ENCODE measurements around the gene GRIFIN. TPM values are rescaled to one million over a fixed set of nuclear protein-coding genes. Genes with fewer than 3 reads are reported as not detected.

Gene GRIFIN
- polyA plus RNA-seq, 1 donor (not counting 4 experiments of a cell fraction or from before 2014, with no cell fraction given), result not detected

DNA sequence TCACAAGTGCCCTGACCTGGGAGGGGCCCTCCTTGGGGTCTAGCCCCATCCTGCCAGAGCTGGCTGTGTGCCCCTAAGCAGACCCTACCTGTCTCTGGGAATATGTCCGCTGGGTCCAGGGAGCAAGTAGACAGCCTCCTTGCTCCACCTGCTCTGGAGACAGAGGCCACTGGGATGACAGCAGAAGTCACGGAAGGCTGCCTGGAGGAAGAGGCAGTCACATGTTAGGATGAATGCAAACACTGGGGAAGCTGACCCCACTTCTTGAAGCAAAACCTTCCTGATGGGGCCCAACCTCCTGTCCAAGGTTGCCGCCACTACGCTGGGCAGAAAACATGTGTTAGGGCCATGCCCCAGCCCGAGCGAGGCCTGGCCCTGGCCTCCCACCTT is 31.7 kb upstream of the GRIFIN start:
- Histone ChIP-seq H3K4me3 (ENCODE audit: control insufficient read depth in 2 of 3, extremely low read depth in 1 of 3, insufficient read depth in 2 of 3, low read depth in 1 of 3, low read length in 3 of 3) (no peak overlapping the region), H2AFZ (ENCODE audit: control insufficient read depth, low read length) (no peak overlapping the region), H4K20me1 (ENCODE audit: control insufficient read depth, extremely low read depth, insufficient read depth, low read length) (no peaks in the 10 kb centered on the region), H3K4me2 (ENCODE audit: control insufficient read depth, extremely low read depth, insufficient read depth, low read depth, low read length) (no peak overlapping the region), H3K4me1 (ENCODE audit: control insufficient read depth, extremely low read depth, insufficient read depth, low read length) (peaks cover 22% of the 10 kb centered on the region), H3K9me3 (ENCODE audit: control insufficient read depth, low read depth, low read length) (no peaks in the 10 kb centered on the region), H3K27me3 (ENCODE audit: control insufficient read depth, extremely low read depth, insufficient read depth, low read length) (peaks cover 19% of the 10 kb centered on the region), H3K27ac (ENCODE audit: control insufficient read depth, insufficient read depth, low read length) (no peak overlapping the region), H3K9me1 (ENCODE audit: control insufficient read depth, extremely low read depth, insufficient read depth, low read length) (no peaks in the 10 kb centered on the region), H3K9ac (ENCODE audit: control insufficient read depth, extremely low read depth, insufficient read depth, low read length) (no peak overlapping the region), H3K36me3 (ENCODE audit: control insufficient read depth in 2 of 2, extremely low read depth in 1 of 2, insufficient read depth in 2 of 2, low read length in 2 of 2) (no peaks in the 10 kb centered on the region), H3K79me2 (ENCODE audit: control insufficient read depth, insufficient read depth, low read length) (no peaks in the 10 kb centered on the region)
- TF ChIP-seq, protein P1, sequence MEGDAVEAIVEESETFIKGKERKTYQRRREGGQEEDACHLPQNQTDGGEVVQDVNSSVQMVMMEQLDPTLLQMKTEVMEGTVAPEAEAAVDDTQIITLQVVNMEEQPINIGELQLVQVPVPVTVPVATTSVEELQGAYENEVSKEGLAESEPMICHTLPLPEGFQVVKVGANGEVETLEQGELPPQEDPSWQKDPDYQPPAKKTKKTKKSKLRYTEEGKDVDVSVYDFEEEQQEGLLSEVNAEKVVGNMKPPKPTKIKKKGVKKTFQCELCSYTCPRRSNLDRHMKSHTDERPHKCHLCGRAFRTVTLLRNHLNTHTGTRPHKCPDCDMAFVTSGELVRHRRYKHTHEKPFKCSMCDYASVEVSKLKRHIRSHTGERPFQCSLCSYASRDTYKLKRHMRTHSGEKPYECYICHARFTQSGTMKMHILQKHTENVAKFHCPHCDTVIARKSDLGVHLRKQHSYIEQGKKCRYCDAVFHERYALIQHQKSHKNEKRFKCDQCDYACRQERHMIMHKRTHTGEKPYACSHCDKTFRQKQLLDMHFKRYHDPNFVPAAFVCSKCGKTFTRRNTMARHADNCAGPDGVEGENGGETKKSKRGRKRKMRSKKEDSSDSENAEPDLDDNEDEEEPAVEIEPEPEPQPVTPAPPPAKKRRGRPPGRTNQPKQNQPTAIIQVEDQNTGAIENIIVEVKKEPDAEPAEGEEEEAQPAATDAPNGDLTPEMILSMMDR (optimal IDR thresholded peaks at IDR 0.05 in 1 of 3, IDR thresholded peaks at IDR 0.05 in 1 of 3, conservative IDR thresholded peaks at IDR 0.05 in 1 of 3; ENCODE audit: extremely low read depth in 1 of 3, insufficient read depth in 2 of 3, low read length in 3 of 3), result no peak
- no peak for TF ChIP-seq EZH2 (IDR thresholded peaks at IDR 0.05; ENCODE audit: low read length)
- DNase-seq (ENCODE audit: low read depth, low spot score) (no peak), FAIRE-seq (no peak)
- dilution Hi-C loops (cut with MboI; ENCODE audit: extremely low pct_ligation_motif_present, low sequenced_read_pairs), result no loop called here

DNA sequence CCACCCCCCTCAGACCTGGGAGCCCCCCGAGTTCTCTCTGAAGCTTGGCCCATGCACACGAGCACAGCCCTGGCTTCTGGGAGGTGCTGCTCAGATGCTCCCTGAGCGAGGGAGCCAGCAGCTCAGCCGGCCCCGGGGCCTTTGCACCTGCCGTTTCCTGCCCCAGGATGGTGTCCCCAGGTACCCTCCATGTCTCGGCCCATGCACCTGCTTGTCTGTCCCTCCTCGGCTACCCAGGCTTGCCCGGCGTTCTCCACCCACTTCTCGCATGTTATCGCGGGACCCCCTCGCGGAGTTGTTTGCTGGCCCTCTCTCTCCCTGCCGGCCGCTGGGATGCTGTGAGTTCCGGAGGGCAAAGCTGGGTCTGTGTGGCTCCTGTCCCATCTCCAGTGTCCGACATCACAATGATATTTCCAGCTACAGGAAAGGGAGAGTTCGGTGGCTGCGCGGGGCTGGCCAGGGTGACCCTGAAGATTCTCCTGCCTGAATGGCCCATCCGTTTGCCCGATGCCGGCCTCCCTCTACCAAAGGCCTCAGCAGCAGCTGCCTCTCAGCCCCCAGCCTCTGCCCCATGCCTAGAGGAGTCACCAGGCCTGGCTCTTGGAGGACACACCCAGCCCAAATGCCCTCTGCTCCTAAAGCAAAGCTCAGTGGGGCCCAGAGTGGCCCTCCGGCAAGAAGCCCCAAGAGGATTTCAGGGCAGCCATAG is 31.2 kb upstream of the GRIFIN start:
- H3K9me3 ChIP-seq (ENCODE audit: control insufficient read depth, low read depth, low read length), result no peaks in the 10 kb centered on the region

More for the DNA sequence above, 31.2 kb upstream of the GRIFIN start:
- dilution Hi-C loops (cut with MboI; ENCODE audit: extremely low pct_ligation_motif_present, low sequenced_read_pairs), result no loop called here
- Histone ChIP-seq H3K79me2 (ENCODE audit: control insufficient read depth, insufficient read depth, low read length) (no peaks in the 10 kb centered on the region), H3K9me1 (ENCODE audit: control insufficient read depth, extremely low read depth, insufficient read depth, low read length) (no peaks in the 10 kb centered on the region), H3K4me1 (ENCODE audit: control insufficient read depth, extremely low read depth, insufficient read depth, low read length) (peaks cover 22% of the 10 kb centered on the region), H3K27ac (ENCODE audit: control insufficient read depth, insufficient read depth, low read length) (no peak overlapping the region), H3K27me3 (ENCODE audit: control insufficient read depth, extremely low read depth, insufficient read depth, low read length) (peaks cover 19% of the 10 kb centered on the region), H3K4me3 (ENCODE audit: control insufficient read depth in 2 of 3, extremely low read depth in 1 of 3, insufficient read depth in 2 of 3, low read depth in 1 of 3, low read length in 3 of 3) (no peak overlapping the region), H3K4me2 (ENCODE audit: control insufficient read depth, extremely low read depth, insufficient read depth, low read depth, low read length) (no peak overlapping the region), H3K36me3 (ENCODE audit: control insufficient read depth in 2 of 2, extremely low read depth in 1 of 2, insufficient read depth in 2 of 2, low read length in 2 of 2) (no peaks in the 10 kb centered on the region), H3K9ac (ENCODE audit: control insufficient read depth, extremely low read depth, insufficient read depth, low read length) (no peak overlapping the region), H2AFZ (ENCODE audit: control insufficient read depth, low read length) (no peak overlapping the region), H4K20me1 (ENCODE audit: control insufficient read depth, extremely low read depth, insufficient read depth, low read length) (no peaks in the 10 kb centered on the region)
- TF ChIP-seq, protein P1 (optimal IDR thresholded peaks at IDR 0.05 in 1 of 3, IDR thresholded peaks at IDR 0.05 in 1 of 3, conservative IDR thresholded peaks at IDR 0.05 in 1 of 3; ENCODE audit: extremely low read depth in 1 of 3, insufficient read depth in 2 of 3, low read length in 3 of 3), result no peak
- no peak for TF ChIP-seq EZH2 (IDR thresholded peaks at IDR 0.05; ENCODE audit: low read length)
- FAIRE-seq, result no peak
- no peak for DNase-seq (ENCODE audit: low read depth, low spot score)
